Endothelial cell of umbilical vein (primary cell): ENCODE measurements around the gene CCR9.

Source experiments
- EZH2 ChIP-seq: IDR thresholded peaks from 2 replicates; pipeline ENCODE4 v1.6.1; 2012; ENCODE audit warnings: borderline replicate concordance, low read depth, mild to moderate bottlenecking, moderate library complexity, low read length, inconsistent platforms; ENCODE audit not compliant: severe bottlenecking
- MYC ChIP-seq: IDR thresholded peaks from one replicate; pipeline ENCODE4 v1.6.1; 2011; ENCODE audit warnings: mild to moderate bottlenecking, low read depth, low read length
- POLR2A ChIP-seq: IDR thresholded peaks from 2 replicates; pipeline ENCODE4 v1.6.1; 2012; ENCODE audit warnings: low read depth, mild to moderate bottlenecking, control low read depth, low read length
- POLR2AphosphoS5 ChIP-seq: IDR thresholded peaks from 2 replicates; pipeline ENCODE4 v1.6.1; 2012; ENCODE audit warnings: low read depth, mild to moderate bottlenecking, control low read depth, low read length, moderate library complexity; ENCODE audit not compliant: insufficient read depth
- TF ChIP-seq, protein P1 (sequence below), 2 donors: IDR thresholded peaks; 1 replicate in 1 of 2; 2 replicates in 1 of 2; pipeline ENCODE4 v1.5.1; 2011; ENCODE audit warnings: low read length in 2 of 2, mild to moderate bottlenecking in 2 of 2, moderate library complexity in 2 of 2, control low read depth in 1 of 2, inconsistent platforms in 1 of 2, low read depth in 1 of 2; ENCODE audit not compliant: insufficient read depth in 1 of 2; ENCODE audit errors: extremely low read depth in 1 of 2

DNA sequence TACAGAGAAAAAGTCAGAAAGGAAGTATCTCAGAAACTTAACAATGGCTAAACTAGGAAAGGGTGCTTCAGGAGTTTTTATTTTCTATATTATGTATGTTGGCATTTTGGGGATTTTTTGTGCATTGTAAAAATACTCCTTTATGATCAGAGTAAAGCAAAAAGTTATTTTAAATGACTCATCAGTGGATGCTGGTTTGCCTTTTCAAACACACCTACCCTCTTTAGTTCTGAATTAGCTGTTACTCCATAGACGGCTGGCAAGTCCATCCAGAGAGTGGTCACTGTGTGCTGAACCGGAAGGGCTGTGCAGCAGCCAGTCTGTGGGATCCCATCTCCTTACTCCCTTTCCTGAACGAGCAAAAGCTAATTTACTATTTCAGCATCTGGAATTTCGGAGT lies 942 bp downstream of the CCR9 start:
- TF ChIP-seq, protein P1, sequence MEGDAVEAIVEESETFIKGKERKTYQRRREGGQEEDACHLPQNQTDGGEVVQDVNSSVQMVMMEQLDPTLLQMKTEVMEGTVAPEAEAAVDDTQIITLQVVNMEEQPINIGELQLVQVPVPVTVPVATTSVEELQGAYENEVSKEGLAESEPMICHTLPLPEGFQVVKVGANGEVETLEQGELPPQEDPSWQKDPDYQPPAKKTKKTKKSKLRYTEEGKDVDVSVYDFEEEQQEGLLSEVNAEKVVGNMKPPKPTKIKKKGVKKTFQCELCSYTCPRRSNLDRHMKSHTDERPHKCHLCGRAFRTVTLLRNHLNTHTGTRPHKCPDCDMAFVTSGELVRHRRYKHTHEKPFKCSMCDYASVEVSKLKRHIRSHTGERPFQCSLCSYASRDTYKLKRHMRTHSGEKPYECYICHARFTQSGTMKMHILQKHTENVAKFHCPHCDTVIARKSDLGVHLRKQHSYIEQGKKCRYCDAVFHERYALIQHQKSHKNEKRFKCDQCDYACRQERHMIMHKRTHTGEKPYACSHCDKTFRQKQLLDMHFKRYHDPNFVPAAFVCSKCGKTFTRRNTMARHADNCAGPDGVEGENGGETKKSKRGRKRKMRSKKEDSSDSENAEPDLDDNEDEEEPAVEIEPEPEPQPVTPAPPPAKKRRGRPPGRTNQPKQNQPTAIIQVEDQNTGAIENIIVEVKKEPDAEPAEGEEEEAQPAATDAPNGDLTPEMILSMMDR (IDR thresholded peaks at IDR 0.05; ENCODE audit: extremely low read depth in 1 of 2, insufficient read depth in 1 of 2, low read depth in 1 of 2, low read length in 2 of 2): no peak
- TF ChIP-seq POLR2A (no peak), POLR2AphosphoS5 (no peak), EZH2 (no peak), MYC (no peak)
